ENCODE results near the gene NDUFS6.

- TF ChIP-seq, protein P1, sequence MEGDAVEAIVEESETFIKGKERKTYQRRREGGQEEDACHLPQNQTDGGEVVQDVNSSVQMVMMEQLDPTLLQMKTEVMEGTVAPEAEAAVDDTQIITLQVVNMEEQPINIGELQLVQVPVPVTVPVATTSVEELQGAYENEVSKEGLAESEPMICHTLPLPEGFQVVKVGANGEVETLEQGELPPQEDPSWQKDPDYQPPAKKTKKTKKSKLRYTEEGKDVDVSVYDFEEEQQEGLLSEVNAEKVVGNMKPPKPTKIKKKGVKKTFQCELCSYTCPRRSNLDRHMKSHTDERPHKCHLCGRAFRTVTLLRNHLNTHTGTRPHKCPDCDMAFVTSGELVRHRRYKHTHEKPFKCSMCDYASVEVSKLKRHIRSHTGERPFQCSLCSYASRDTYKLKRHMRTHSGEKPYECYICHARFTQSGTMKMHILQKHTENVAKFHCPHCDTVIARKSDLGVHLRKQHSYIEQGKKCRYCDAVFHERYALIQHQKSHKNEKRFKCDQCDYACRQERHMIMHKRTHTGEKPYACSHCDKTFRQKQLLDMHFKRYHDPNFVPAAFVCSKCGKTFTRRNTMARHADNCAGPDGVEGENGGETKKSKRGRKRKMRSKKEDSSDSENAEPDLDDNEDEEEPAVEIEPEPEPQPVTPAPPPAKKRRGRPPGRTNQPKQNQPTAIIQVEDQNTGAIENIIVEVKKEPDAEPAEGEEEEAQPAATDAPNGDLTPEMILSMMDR (tag by site-specific recombination; IDR thresholded peaks at IDR 0.05): no peak
- TF ChIP-seq ZNF202 (tag by site-specific recombination; IDR thresholded peaks at IDR 0.05; ENCODE audit: borderline replicate concordance) (no peak), ZBTB8A (tag by site-specific recombination; IDR thresholded peaks at IDR 0.05) (no peak), KLF10 (tag by site-specific recombination; IDR thresholded peaks at IDR 0.05) (no peak), ZNF138 (tag by site-specific recombination; IDR thresholded peaks at IDR 0.05; ENCODE audit: borderline replicate concordance) (no peak), ZNF274 (IDR thresholded peaks at IDR 0.05; ENCODE audit: low read length) (no peak), ZNF274 (tag by site-specific recombination; IDR thresholded peaks at IDR 0.05; ENCODE audit: borderline replicate concordance) (no peak), ZNF24 (tag by site-specific recombination; IDR thresholded peaks at IDR 0.05) (no peak), PRDM10 (tag by site-specific recombination; IDR thresholded peaks at IDR 0.05) (no peak)
These were observed 14.7 kb downstream of the NDUFS6 start for GRCh38 chr5:1815881-1816292.
